ENCODE measurements around the gene TERC. TPM values are rescaled to one million over a fixed set of nuclear protein-coding genes. Genes with fewer than 3 reads are reported as not detected.
A peak's percentile ranks its signal among the peaks of the same experiment; 100 is the strongest.

Gene TERC
- total and polyA plus RNA-seq, 7 donors, result 0.23 to 4.8 (median 0.75) TPM; not detected in 2

DNA sequence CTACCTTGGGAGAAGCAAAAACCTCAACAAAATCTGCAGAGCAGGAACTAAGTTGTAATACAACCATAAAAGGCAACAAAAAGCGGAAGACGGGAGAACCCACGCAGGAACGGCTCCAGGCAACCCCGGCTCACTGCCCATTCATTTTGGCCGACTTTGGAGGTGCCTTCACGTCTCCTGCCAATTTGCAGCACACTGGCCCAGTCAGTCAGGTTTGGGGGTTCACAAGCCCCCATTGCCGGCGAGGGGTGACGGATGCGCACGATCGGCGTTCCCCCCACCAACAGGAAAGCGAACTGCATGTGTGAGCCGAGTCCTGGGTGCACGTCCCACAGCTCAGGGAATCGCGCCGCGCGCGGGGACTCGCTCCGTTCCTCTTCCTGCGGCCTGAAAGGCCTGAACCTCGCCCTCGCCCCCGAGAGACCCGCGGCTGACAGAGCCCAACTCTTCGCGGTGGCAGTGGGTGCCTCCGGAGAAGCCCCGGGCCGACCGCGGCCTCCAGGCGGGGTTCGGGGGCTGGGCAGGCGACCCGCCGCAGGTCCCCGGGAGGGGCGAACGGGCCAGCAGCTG is 463 bp downstream of the TERC start:
- Histone ChIP-seq H3K36me3 (ENCODE audit: insufficient read depth in 1 of 2, low read depth in 1 of 2) (no peaks in the 10 kb centered on the region), H3K9me3 (peaks cover 12% of the 10 kb centered on the region), H3K27me3 (ENCODE audit: insufficient read depth in 3 of 3, low read length in 2 of 3) (no peaks in the 10 kb centered on the region), H3K4me1 (no peaks in the 10 kb centered on the region), H3K27ac (peak overlapping the region; percentile 96), H3K4me3 (peak overlapping the region; percentile 91)
- TF ChIP-seq, protein P1, sequence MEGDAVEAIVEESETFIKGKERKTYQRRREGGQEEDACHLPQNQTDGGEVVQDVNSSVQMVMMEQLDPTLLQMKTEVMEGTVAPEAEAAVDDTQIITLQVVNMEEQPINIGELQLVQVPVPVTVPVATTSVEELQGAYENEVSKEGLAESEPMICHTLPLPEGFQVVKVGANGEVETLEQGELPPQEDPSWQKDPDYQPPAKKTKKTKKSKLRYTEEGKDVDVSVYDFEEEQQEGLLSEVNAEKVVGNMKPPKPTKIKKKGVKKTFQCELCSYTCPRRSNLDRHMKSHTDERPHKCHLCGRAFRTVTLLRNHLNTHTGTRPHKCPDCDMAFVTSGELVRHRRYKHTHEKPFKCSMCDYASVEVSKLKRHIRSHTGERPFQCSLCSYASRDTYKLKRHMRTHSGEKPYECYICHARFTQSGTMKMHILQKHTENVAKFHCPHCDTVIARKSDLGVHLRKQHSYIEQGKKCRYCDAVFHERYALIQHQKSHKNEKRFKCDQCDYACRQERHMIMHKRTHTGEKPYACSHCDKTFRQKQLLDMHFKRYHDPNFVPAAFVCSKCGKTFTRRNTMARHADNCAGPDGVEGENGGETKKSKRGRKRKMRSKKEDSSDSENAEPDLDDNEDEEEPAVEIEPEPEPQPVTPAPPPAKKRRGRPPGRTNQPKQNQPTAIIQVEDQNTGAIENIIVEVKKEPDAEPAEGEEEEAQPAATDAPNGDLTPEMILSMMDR (IDR thresholded peaks at IDR 0.05), result no peak
- WGBS, 3 donors, result 0 to 1% (median 1%) methylated on average over 39 to 46 of the region's 46 CpGs
- ATAC-seq, result peak; percentile 50 to 68 (median 57)
- intact Hi-C loops (cut with DNase I), result loop anchor here in 1 of 2 donors (10.0 kb wide), 1 partner anchor 590 kb away; the partner anchor contains the start of gene SKIL
- peak; percentile 64 to 76 for DNase-seq

DNA sequence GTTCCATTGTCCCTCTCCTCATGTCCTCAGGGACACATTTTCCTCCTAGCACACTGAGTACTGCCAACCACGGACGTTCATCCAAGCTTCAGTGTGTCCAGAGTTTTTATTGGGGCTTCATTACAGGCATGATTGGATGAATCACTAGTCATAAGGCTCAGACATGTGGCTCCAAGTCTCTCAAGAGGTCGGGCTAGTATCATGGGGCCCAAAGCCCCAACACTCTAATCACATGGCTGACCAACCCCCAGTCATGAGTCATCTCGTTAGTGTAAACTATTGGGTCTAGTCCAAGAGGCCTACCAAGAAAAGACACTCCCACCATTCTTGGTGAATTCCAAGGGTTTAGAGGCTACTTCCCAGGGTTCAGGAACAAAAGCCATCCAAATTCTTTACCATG is 4.4 kb downstream of the TERC start:
- Histone ChIP-seq H3K4me3 (no peak overlapping the region), H3K9me3 (peaks cover 8% of the 10 kb centered on the region), H3K4me1 (no peaks in the 10 kb centered on the region), H3K36me3 (ENCODE audit: insufficient read depth in 1 of 2, low read depth in 1 of 2) (no peaks in the 10 kb centered on the region), H3K27me3 (ENCODE audit: insufficient read depth in 3 of 3, low read length in 2 of 3) (peaks cover 0 to 4% (median 0%) of the 10 kb centered on the region in 3 donors), H3K27ac (no peak overlapping the region)
- 65 to 73% (median 70%) methylated on average over 4 of the region's 4 CpGs for WGBS, 3 donors
- DNase-seq (no peak), ATAC-seq (no peak)
- TF ChIP-seq, protein P1 (IDR thresholded peaks at IDR 0.05), result no peak
- intact Hi-C loops (cut with DNase I), result loop anchor here in 1 of 2 donors (10.0 kb wide), 1 partner anchor 594 kb away; the partner anchor contains the start of gene SKIL

DNA sequence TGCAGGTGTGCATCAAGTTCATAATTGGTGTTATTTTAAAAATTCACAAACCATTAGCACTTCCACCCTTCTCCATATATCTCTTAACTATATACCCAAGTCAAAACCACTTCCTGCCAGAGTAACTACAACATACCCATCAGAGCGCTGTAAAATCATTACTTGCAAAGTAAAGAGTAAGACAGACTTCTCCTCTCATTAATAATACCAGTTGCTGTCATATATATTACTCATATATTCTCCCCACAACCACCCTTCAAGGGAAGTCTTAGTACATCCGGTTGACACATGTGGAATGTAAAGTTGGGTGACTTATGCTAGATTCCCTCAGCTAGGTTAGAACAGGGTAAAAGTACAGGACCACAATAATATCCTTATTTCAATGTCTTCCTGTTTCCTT is 5.6 kb downstream of the TERC start:
- no peak overlapping the region for H3K4me3 ChIP-seq

DNA sequence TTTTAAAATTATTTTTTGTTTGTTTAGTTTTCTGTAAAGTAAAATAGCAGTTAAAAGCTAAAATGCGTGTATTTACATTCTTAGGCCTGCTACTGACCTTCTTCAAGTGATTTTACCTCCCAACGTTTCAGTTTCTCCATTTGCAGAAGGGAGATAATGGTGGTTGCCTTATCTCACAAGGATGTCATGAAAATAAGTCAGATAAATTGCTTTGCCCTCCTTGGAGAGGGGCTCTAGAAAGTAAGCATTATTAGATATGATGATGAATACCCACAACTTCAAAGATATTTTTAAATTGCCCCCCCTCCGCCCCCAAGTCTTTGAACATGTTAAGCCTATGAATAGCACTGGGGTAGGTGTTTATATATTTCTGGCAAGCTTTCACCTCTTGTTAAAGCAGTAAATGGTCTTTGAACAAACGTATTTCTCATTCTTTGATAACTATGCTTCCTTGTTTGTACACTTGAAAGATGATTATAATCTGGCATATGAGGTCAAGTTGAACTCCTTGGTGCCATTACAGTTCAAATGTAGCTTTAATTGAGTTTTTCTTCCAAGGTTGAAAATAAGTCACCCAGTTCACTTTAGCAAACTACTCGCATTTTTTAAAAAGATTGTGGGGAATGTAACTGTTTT is 6.4 kb downstream of the TERC start:
- intact Hi-C loops (cut with DNase I), result no loop called here
- Histone ChIP-seq H3K4me3 (no peak overlapping the region), H3K9me3 (peaks cover 6% of the 10 kb centered on the region), H3K27ac (no peak overlapping the region), H3K27me3 (ENCODE audit: insufficient read depth in 3 of 3, low read length in 2 of 3) (peaks cover 0 to 10% (median 8%) of the 10 kb centered on the region in 3 donors), H3K36me3 (ENCODE audit: insufficient read depth in 1 of 2, low read depth in 1 of 2) (no peaks in the 10 kb centered on the region), H3K4me1 (no peaks in the 10 kb centered on the region)
- 74% methylated on average over 5 of the region's 5 CpGs for WGBS, 3 donors
- TF ChIP-seq, protein P1 (IDR thresholded peaks at IDR 0.05), result no peak
- ATAC-seq, result no peak
- no peak for DNase-seq

More for the DNA sequence above, 5.6 kb downstream of the TERC start:
- Histone ChIP-seq H3K27me3 (ENCODE audit: insufficient read depth in 3 of 3, low read length in 2 of 3) (peaks cover 0 to 8% (median 8%) of the 10 kb centered on the region in 3 donors), H3K36me3 (ENCODE audit: insufficient read depth in 1 of 2, low read depth in 1 of 2) (no peaks in the 10 kb centered on the region), H3K9me3 (peaks cover 8% of the 10 kb centered on the region), H3K27ac (no peak overlapping the region), H3K4me1 (no peaks in the 10 kb centered on the region)
- WGBS, 3 donors, result 86 to 93% (median 87%) methylated on average over 2 of the region's 2 CpGs
- DNase-seq, result no peak
- intact Hi-C loops (cut with DNase I), result no loop called here
- TF ChIP-seq, protein P1 (IDR thresholded peaks at IDR 0.05), result no peak
- ATAC-seq, result no peak
